ACC112 (cell line): ENCODE results near the gene TFCP2.

ENCODE experiments used
- H2AFZ ChIP-seq: fragments of 200-600 bp; sonication (generic); one replicate; pipeline ENCODE4 v1.6.0; 2017; ENCODE audit warnings: antibody characterized with exemption, low read length; ENCODE audit not compliant: unreplicated experiment
- H3K27ac ChIP-seq: fragments of 200-600 bp; sonication (generic); 2 replicates; pipeline ENCODE4 v1.5.1; 2014; ENCODE audit warnings: low read depth, mild to moderate bottlenecking, antibody characterized with exemption, low read length, moderate library complexity
- H3K27me3 ChIP-seq: fragments of 200-600 bp; sonication (generic); 2 replicates; pipeline ENCODE4 v1.6.1; 2014; ENCODE audit warnings: mild to moderate bottlenecking, antibody characterized with exemption, low read length, moderate library complexity, mixed read lengths; ENCODE audit not compliant: insufficient read depth
- H3K36me3 ChIP-seq: fragments of 200-600 bp; sonication (generic); 2 replicates; pipeline ENCODE4 v1.6.1; 2016; ENCODE audit warnings: mild to moderate bottlenecking, antibody characterized with exemption, low read length, moderate library complexity, mixed read lengths; ENCODE audit not compliant: insufficient read depth
- H3K4me1 ChIP-seq: fragments of 200-600 bp; sonication (generic); one replicate; pipeline ENCODE4 v1.6.1; 2016; ENCODE audit warnings: low read length, mixed read lengths; ENCODE audit not compliant: insufficient read depth, unreplicated experiment, control insufficient read depth
- H3K4me3 ChIP-seq: fragments of 200-600 bp; sonication (generic); 2 replicates; pipeline ENCODE4 v1.5.1; 2014; ENCODE audit warnings: mild to moderate bottlenecking, low read depth, low read length
- H3K79me2 ChIP-seq: fragments of 200-600 bp; sonication (generic); one replicate; pipeline ENCODE4 v1.6.0; 2016; ENCODE audit warnings: low read length; ENCODE audit not compliant: control insufficient read depth, unreplicated experiment, insufficient read depth

The TFCP2 gene

DNA sequence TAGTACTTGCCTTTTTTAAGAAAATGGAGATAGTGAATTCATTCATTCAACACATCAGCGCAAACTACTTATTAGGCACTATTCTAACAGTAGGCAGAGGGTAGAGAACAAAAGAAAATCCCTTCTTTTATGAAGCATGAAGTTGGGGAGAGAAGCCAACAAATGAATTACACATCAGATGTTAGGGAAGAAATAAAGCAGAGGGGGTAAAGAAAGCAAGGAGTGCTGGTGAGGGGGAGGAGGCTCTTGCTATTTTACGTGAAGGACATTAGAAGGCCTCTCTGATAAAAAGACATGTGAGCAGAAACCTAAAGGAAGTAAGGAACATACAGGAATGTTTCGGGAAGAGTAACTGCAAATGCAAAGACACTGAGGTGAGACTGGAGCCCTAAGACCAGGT lies 22.2 kb downstream of the TFCP2 start:
- Histone ChIP-seq H3K36me3 (no peaks in the 10 kb centered on the region), H3K79me2 (peaks cover 8% of the 10 kb centered on the region), H3K27me3 (no peaks in the 10 kb centered on the region), H3K27ac (no peak overlapping the region), H3K4me1 (no peaks in the 10 kb centered on the region), H3K4me3 (no peak overlapping the region), H2AFZ (no peak overlapping the region)

- H3K27me3 ChIP-seq: no peaks in the 10 kb centered on the region
- no peaks in the 10 kb centered on the region for H3K4me1 ChIP-seq
- no peak overlapping the region for H3K4me3 ChIP-seq
- peaks cover 13% of the 10 kb centered on the region for H3K79me2 ChIP-seq
- H2AFZ ChIP-seq: no peak overlapping the region
- H3K36me3 ChIP-seq: no peaks in the 10 kb centered on the region
- H3K27ac ChIP-seq: no peak overlapping the region
Measured at GRCh38 chr12:51147309-51147708, 25.6 kb downstream of the TFCP2 start.

DNA sequence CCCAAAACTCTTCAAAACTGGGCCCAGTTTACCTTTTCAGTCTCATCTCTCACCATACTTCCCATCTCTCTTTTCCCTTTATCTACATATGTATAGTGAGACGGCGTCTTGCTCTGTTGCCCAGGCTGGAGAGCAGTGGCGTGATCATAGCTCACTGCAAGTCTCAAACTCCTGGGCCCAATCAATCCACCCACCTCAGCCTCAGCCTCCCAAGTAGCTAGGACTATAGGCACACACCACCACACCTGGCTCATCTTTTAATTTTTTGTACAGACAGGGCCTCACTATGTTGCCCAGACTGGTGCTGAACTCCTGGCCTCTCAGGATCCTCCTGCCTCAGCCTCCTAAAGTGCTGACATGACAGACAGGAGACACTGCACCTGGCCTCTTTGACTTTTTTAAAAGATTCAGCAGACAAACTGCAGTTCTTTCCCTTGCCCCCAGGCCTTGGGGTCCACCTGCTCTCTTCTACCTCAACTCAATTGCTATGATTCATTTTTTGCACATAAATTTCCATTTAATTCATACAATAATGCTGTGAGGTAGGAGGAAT lies 33.6 kb downstream of the TFCP2 start:
- Histone ChIP-seq H3K27me3 (no peaks in the 10 kb centered on the region), H3K79me2 (peaks cover 3% of the 10 kb centered on the region), H2AFZ (no peak overlapping the region), H3K4me1 (no peaks in the 10 kb centered on the region), H3K27ac (no peak overlapping the region), H3K4me3 (no peak overlapping the region), H3K36me3 (no peaks in the 10 kb centered on the region)

- Histone ChIP-seq H3K4me3 (no peak overlapping the region), H3K79me2 (no peaks in the 10 kb centered on the region), H2AFZ (no peak overlapping the region), H3K36me3 (no peaks in the 10 kb centered on the region), H3K4me1 (no peaks in the 10 kb centered on the region), H3K27ac (no peak overlapping the region), H3K27me3 (no peaks in the 10 kb centered on the region)
Measured at GRCh38 chr12:51132693-51133092, 40.2 kb downstream of the TFCP2 start.

DNA sequence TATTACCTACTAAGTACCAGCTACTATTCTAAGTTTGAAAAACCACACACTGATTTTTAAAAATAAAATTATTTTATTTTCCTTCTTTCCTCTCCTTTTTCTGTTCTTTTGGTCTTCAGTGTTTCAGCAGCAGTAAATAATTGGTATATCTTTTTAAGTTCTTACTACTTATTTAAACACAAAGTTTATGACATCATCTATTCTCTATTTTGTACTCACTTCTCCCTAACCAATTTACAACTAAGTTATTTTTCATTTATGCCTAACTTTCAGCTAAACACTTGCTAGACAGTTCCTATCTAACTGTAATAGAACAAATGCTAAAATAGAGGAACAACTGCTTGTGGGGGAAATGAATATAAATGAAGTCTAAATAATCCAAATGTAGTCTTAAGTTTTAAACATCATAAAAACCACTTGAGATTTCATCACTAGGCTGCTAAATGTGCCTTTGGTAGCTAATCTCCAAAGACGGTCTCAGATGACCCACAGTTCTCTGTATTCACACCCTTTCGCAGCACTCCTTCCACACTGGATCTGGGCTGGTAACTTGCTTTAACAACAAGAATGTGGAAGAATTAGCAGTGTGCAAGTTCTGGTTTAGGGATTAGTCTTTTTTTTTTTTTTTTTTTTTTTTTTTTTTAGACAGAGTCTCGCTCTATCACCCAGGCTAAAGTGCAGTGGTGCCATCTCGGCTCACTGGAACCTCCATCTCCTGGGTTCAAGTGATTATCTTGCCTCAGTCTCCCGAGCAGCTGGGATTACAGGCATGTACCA lies 41.0 kb downstream of the TFCP2 start:
- Histone ChIP-seq H3K27me3 (no peaks in the 10 kb centered on the region), H2AFZ (no peak overlapping the region), H3K4me3 (no peak overlapping the region), H3K4me1 (peaks cover 3% of the 10 kb centered on the region), H3K36me3 (no peaks in the 10 kb centered on the region), H3K79me2 (no peaks in the 10 kb centered on the region), H3K27ac (no peak overlapping the region)

DNA sequence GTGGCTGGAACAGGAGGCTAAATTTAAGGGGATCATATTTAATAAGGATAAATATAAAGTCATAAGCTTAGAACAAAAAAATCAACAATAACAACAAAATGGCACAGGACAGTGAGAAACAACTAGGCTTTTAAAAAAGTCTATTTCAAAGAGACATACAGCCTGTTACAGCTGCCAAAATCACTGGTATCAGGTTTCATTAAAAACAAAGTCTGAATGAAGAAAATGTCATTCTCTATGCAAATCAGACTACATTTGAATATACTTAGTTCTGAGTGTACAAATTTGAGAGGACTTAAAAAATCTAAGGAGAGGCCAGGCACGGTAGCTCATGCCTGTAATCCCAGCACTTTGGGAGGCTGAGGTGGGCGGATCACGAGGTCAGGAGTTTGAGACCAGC lies 44.0 kb downstream of the TFCP2 start:
- Histone ChIP-seq H3K27ac (no peak overlapping the region), H3K27me3 (no peaks in the 10 kb centered on the region), H3K4me1 (peaks cover 3% of the 10 kb centered on the region), H2AFZ (no peak overlapping the region), H3K79me2 (no peaks in the 10 kb centered on the region), H3K36me3 (no peaks in the 10 kb centered on the region), H3K4me3 (no peak overlapping the region)

DNA sequence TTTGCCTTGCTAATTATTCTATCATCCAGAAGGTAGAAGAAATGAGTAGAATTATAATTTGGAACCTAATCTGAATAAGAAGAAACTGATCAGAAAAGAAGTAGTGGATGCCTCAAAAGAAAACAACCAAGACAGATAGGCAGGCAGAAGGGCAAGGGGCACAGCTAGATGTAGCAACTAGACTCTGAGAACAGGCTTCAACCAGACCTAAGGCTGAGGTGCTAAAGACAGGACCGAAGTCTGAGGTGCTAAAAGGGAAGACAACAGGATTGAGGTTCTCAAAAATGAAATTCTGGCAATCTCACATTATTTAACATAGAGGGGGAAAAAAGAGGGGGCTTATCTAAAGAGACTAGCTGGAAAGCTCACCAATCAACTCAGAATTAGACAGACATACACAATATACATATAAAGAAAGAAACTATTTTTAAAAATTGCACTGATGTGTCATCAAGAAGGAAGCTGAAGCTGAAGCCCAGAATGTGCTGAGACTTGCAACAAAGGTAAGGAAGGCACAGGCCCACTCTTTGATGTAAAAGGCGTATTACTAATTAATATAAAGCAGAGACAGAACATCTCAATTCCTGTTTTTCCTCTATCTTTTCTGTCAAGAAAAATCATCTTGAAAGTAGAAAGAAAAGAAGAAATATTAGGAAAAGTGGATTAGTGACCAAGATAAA lies 45.7 kb downstream of the TFCP2 start:
- H3K4me3 ChIP-seq: no peak overlapping the region
- H2AFZ ChIP-seq: no peak overlapping the region
- H3K79me2 ChIP-seq: no peaks in the 10 kb centered on the region
- no peaks in the 10 kb centered on the region for H3K27me3 ChIP-seq
- H3K4me1 ChIP-seq: peaks cover 3% of the 10 kb centered on the region
- H3K27ac ChIP-seq: no peak overlapping the region
- no peaks in the 10 kb centered on the region for H3K36me3 ChIP-seq

DNA sequence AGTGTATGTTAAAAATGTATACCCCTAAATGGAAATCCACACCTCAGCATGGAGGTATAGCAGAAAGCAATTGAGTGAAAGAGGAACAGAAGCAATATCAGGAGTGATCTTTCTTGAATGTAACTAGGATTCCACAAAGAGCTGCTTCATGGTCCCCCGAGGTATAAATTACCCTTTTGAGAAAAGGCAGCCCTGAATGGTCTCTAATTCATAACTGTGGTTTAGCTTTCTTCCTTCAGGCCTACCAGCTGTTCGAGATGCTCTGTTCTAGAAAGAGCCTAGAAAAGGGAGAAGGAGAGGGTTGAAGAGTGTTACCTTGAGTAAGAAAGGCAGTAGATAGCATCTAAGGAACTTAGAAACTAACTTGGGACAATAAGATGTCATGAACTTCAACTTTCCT lies 46.6 kb downstream of the TFCP2 start:
- H3K79me2 ChIP-seq: no peaks in the 10 kb centered on the region
- no peak overlapping the region for H3K27ac ChIP-seq
- no peak overlapping the region for H2AFZ ChIP-seq
- H3K4me3 ChIP-seq: no peak overlapping the region
- peaks cover 3% of the 10 kb centered on the region for H3K4me1 ChIP-seq
- H3K27me3 ChIP-seq: no peaks in the 10 kb centered on the region
- H3K36me3 ChIP-seq: no peaks in the 10 kb centered on the region

- Histone ChIP-seq H3K36me3 (no peaks in the 10 kb centered on the region), H2AFZ (no peak overlapping the region), H3K4me1 (peaks cover 3% of the 10 kb centered on the region), H3K79me2 (no peaks in the 10 kb centered on the region), H3K27ac (no peak overlapping the region), H3K4me3 (no peak overlapping the region), H3K27me3 (no peaks in the 10 kb centered on the region)
Measured at GRCh38 chr12:51124504-51124903, 48.4 kb downstream of the TFCP2 start.

GRCh38 chr12:51122844-51123243 lies 50.1 kb downstream of the TFCP2 start:
- H3K36me3 ChIP-seq: no peaks in the 10 kb centered on the region; the same call in 1 of the 2 replicates
- H3K27me3 ChIP-seq: no peaks in the 10 kb centered on the region
- no peaks in the 10 kb centered on the region for H3K79me2 ChIP-seq
- peaks cover 9% of the 10 kb centered on the region for H3K4me1 ChIP-seq
- H3K4me3 ChIP-seq: no peak overlapping the region
- no peak overlapping the region for H3K27ac ChIP-seq
- H2AFZ ChIP-seq: no peak overlapping the region

GRCh38 chr12:51118706-51119105 lies 54.2 kb downstream of the TFCP2 start:
- Histone ChIP-seq H3K27me3 (no peaks in the 10 kb centered on the region), H3K79me2 (no peaks in the 10 kb centered on the region), H3K4me1 (peaks cover 6% of the 10 kb centered on the region), H3K36me3 (peaks cover 5% of the 10 kb centered on the region; the same call in 1 of the 2 replicates), H3K27ac (no peak overlapping the region), H2AFZ (no peak overlapping the region), H3K4me3 (no peak overlapping the region)
